H1 (cell line): ENCODE data around the gene MAP2K7. TPM values are rescaled to one million over a fixed set of nuclear protein-coding genes. Genes with fewer than 3 reads are reported as not detected.

Experiments used
- CTCF ChIA-PET: fragments of 300-600 bp; sonication (Branson Sonifier 250); formaldehyde crosslinking; loops from one replicate; lab custom pipeline; 2021; ENCODE audit not compliant: partially characterized antibody; lab: Charles Lee
- POLR2A ChIA-PET: fragments of 300-600 bp; sonication (Branson Sonifier 250); formaldehyde crosslinking; loops from one replicate; lab custom pipeline; 2021; ENCODE audit warnings: inconsistent platforms; ENCODE audit not compliant: partially characterized antibody; lab: Charles Lee
- DNase-seq, 2 experiments: peaks; one replicate each; pipeline versions ENCODE4 v3.0.0 to v3.0.0-alpha.2; 2010 to 2022; ENCODE audit warnings: low spot score in 2 of 2, low read depth in 1 of 2, mixed read lengths in 1 of 2
- FAIRE-seq: peaks from 2 replicates; lab custom pipeline; 2011; peaks lifted over from hg19 to GRCh38; lab: Jason Lieb, UNC
- H2AFZ ChIP-seq: 2 replicates; pipeline ENCODE4 v1.8.1; 2012; ENCODE audit warnings: low read length, inconsistent platforms
- H2AK5ac ChIP-seq: 2 replicates; pipeline ENCODE4 v1.6.1; 2013; ENCODE audit warnings: low read depth, low read length
- H2BK120ac ChIP-seq: replicated peaks from 2 replicates; pipeline ENCODE3; 2013; ENCODE audit warnings: low read depth, low read length, inconsistent platforms
- H2BK12ac ChIP-seq: 2 replicates; pipeline ENCODE4 v1.6.1; 2013; ENCODE audit warnings: low read depth, low read length
- H2BK15ac ChIP-seq: 2 replicates; pipeline ENCODE4 v1.6.1; 2013; ENCODE audit warnings: low read length
- H2BK20ac ChIP-seq: 2 replicates; pipeline ENCODE4 v1.6.1; 2013; ENCODE audit warnings: low read length
- H2BK5ac ChIP-seq: 2 replicates; pipeline ENCODE4 v1.6.1; 2013; ENCODE audit warnings: low read depth, low read length
- H3K14ac ChIP-seq: 2 replicates; pipeline ENCODE4 v1.6.1; 2013; ENCODE audit warnings: inconsistent platforms; ENCODE audit not compliant: insufficient read length
- H3K18ac ChIP-seq: 2 replicates; pipeline ENCODE4 v1.6.1; 2013; ENCODE audit warnings: low read length; ENCODE audit errors: extremely low read depth
- H3K23ac ChIP-seq: 2 replicates; pipeline ENCODE4 v1.6.1; 2013; ENCODE audit warnings: inconsistent platforms; ENCODE audit not compliant: insufficient read length
- H3K23me2 ChIP-seq: 2 replicates; pipeline ENCODE4 v1.6.1; 2013; ENCODE audit warnings: low read depth, low read length
- H3K27ac ChIP-seq: 2 replicates; pipeline ENCODE4 v1.6.1; 2011; ENCODE audit warnings: low read depth, low read length, inconsistent platforms
- H3K27me3 ChIP-seq, 4 experiments: replicated peaks in 1 of 4; 1 replicate in 1 of 4; 2 replicates in 3 of 4; pipeline versions ENCODE4 v1.6.1 to v1.8.1; 2011 to 2013; ENCODE audit warnings: low read length in 3 of 4, mild to moderate bottlenecking in 3 of 4, inconsistent platforms in 2 of 4, mixed read lengths in 2 of 4, moderate library complexity in 1 of 4; ENCODE audit not compliant: control insufficient read depth in 3 of 4, insufficient read depth in 3 of 4; ENCODE audit errors: extremely low read depth in 1 of 4
- H3K36me3 ChIP-seq, 4 experiments: 2 replicates each; pipeline versions ENCODE4 v1.6.1 to v1.8.1; 2011 to 2013; ENCODE audit warnings: mild to moderate bottlenecking in 4 of 4, low read length in 3 of 4, moderate library complexity in 2 of 4, control low read depth in 1 of 4, inconsistent platforms in 1 of 4; ENCODE audit not compliant: insufficient read depth in 4 of 4, control insufficient read depth in 2 of 4
- H3K4ac ChIP-seq: replicated peaks from 2 replicates; pipeline ENCODE3; 2013; ENCODE audit warnings: low read length, low read depth, mixed read lengths, inconsistent platforms; ENCODE audit not compliant: insufficient read length
- H3K4me1 ChIP-seq, 4 experiments: replicated peaks in 1 of 4; 1 replicate in 1 of 4; 2 replicates in 3 of 4; pipeline versions ENCODE4 v1.6.1 to v1.8.1; 2011 to 2013; ENCODE audit warnings: low read length in 3 of 4, inconsistent platforms in 2 of 4, mixed read lengths in 1 of 4; ENCODE audit not compliant: insufficient read depth in 4 of 4, control insufficient read depth in 3 of 4
- H3K4me2 ChIP-seq, 2 experiments: 2 replicates each; pipeline versions ENCODE4 v1.6.1 to v1.8.1; 2011 to 2013; ENCODE audit warnings: low read depth in 2 of 2, low read length in 2 of 2, control low read depth in 1 of 2, inconsistent platforms in 1 of 2, mild to moderate bottlenecking in 1 of 2; ENCODE audit not compliant: insufficient read depth in 1 of 2
- H3K4me3 ChIP-seq, 4 experiments: fragments of 200-600, 300-600 bp in 1 of 4; sonication (generic), shearing (Covaris generic), sonication (Bioruptor Twin) in 1 of 4; 2 replicates each; pipeline versions ENCODE4 v1.5.1 to v1.8.1; 2011 to 2016; ENCODE audit warnings: low read length in 4 of 4, low read depth in 3 of 4, control low read depth in 2 of 4, inconsistent platforms in 2 of 4, mild to moderate bottlenecking in 2 of 4, mixed read lengths in 1 of 4, moderate library complexity in 1 of 4; ENCODE audit not compliant: insufficient read depth in 2 of 4; ENCODE audit errors: extremely low read depth in 1 of 4
- H3K56ac ChIP-seq: replicated peaks from 2 replicates; pipeline ENCODE3; 2013; ENCODE audit warnings: low read depth, mild to moderate bottlenecking, mixed read lengths, low read length, inconsistent platforms; ENCODE audit not compliant: insufficient read length
- H3K79me1 ChIP-seq: 2 replicates; pipeline ENCODE4 v1.6.1; 2013; ENCODE audit warnings: low read depth, low read length, control low read depth
- H3K79me2 ChIP-seq, 2 experiments: 2 replicates each; pipeline versions ENCODE4 v1.6.1 to v1.8.1; 2012 to 2013; ENCODE audit warnings: low read length in 2 of 2, mild to moderate bottlenecking in 2 of 2, inconsistent platforms in 1 of 2; ENCODE audit not compliant: insufficient read depth in 2 of 2, control insufficient read depth in 1 of 2
- H3K9ac ChIP-seq, 4 experiments: replicated peaks in 1 of 4; 1 replicate in 1 of 4; 2 replicates in 3 of 4; pipeline versions ENCODE4 v1.6.1 to v1.8.1; 2011 to 2013; ENCODE audit warnings: low read depth in 3 of 4, low read length in 3 of 4, control low read depth in 2 of 4, mild to moderate bottlenecking in 2 of 4, moderate library complexity in 2 of 4, inconsistent platforms in 1 of 4; ENCODE audit errors: extremely low read depth in 1 of 4
- H3K9me3 ChIP-seq, 2 experiments: 2 replicates each; pipeline versions ENCODE4 v1.6.1 to v1.8.1; 2012 to 2013; ENCODE audit warnings: mild to moderate bottlenecking in 2 of 2, moderate library complexity in 2 of 2, control low read depth in 1 of 2, inconsistent platforms in 1 of 2, low read depth in 1 of 2, low read length in 1 of 2, mixed read lengths in 1 of 2; ENCODE audit not compliant: insufficient read depth in 2 of 2
- H4K20me1 ChIP-seq, 2 experiments: replicated peaks in 1 of 2; 2 replicates each; pipeline versions ENCODE3 to v1.8.1; 2011 to 2013; ENCODE audit warnings: inconsistent platforms in 2 of 2, low read length in 2 of 2, mild to moderate bottlenecking in 1 of 2; ENCODE audit not compliant: insufficient read depth in 2 of 2, control insufficient read depth in 1 of 2
- H4K5ac ChIP-seq: 2 replicates; pipeline ENCODE4 v1.6.1; 2013; ENCODE audit warnings: low read length, low read depth, mixed read lengths, inconsistent platforms; ENCODE audit not compliant: insufficient read length
- H4K8ac ChIP-seq: 2 replicates; pipeline ENCODE4 v1.8.0; 2013; ENCODE audit warnings: mild to moderate bottlenecking, moderate library complexity, low read length, inconsistent platforms; ENCODE audit not compliant: insufficient read depth; ENCODE audit errors: extremely low read depth
- H4K91ac ChIP-seq: replicated peaks from 2 replicates; pipeline ENCODE3; 2013; ENCODE audit warnings: low read length, mixed read lengths, inconsistent platforms; ENCODE audit not compliant: insufficient read length
- BRCA1 ChIP-seq: IDR thresholded peaks from 2 replicates; pipeline ENCODE4 v1.6.1; 2012; ENCODE audit warnings: low read depth, low read length, improper control_type of control experiment
- CBX8 ChIP-seq: fragments of 300-800, 300-1000 bp; sonication (generic); IDR thresholded peaks from 2 replicates; pipeline ENCODE4 v1.7.1; 2016; ENCODE audit warnings: low read depth, low read length, borderline replicate concordance
- CHD2 ChIP-seq: IDR thresholded peaks from 2 replicates; pipeline ENCODE4 v1.6.1; 2012; ENCODE audit warnings: low read length, improper control_type of control experiment
- CREB1 ChIP-seq: IDR thresholded peaks from 2 replicates; pipeline ENCODE4 v1.6.1; 2012; ENCODE audit warnings: inconsistent platforms
- EP300 ChIP-seq, 2 experiments: IDR thresholded peaks; 1 replicate in 1 of 2; 2 replicates in 1 of 2; pipeline ENCODE4 v1.6.1; 2011 to 2012; ENCODE audit warnings: low read depth in 2 of 2, low read length in 2 of 2, mild to moderate bottlenecking in 2 of 2, borderline replicate concordance in 1 of 2, inconsistent platforms in 1 of 2, moderate library complexity in 1 of 2
- EZH2 ChIP-seq: fragments of 200-600 bp; sonication (generic); IDR thresholded peaks from 2 replicates; pipeline ENCODE4 v1.7.1; 2012; ENCODE audit warnings: low read depth, mild to moderate bottlenecking, moderate library complexity, low read length, inconsistent platforms; ENCODE audit not compliant: severe bottlenecking
- FOSL1 ChIP-seq: IDR thresholded peaks from 2 replicates; pipeline ENCODE4 v1.6.1; 2011; ENCODE audit warnings: mild to moderate bottlenecking, low read depth, low read length, moderate library complexity; ENCODE audit not compliant: insufficient read depth
- KDM4A ChIP-seq: IDR thresholded peaks from one replicate; pipeline ENCODE4 v1.7.1; 2012; ENCODE audit warnings: low read depth, mild to moderate bottlenecking, moderate library complexity, low read length, inconsistent platforms; ENCODE audit not compliant: severe bottlenecking
- PHF8 ChIP-seq: fragments of 200-600 bp; sonication (generic); conservative IDR thresholded peaks from 2 replicates; pipeline ENCODE4 v1.7.1; 2012; ENCODE audit warnings: low read depth, mild to moderate bottlenecking, inconsistent platforms, low read length, moderate library complexity
- RAD21 ChIP-seq, 2 experiments: IDR thresholded peaks in 1 of 2; conservative IDR thresholded peaks in 1 of 2; 2 replicates each; pipeline ENCODE4 v1.6.1; 2011; ENCODE audit warnings: low read depth in 2 of 2, low read length in 2 of 2, improper control_type of control experiment in 1 of 2, inconsistent platforms in 1 of 2, mild to moderate bottlenecking in 1 of 2, moderate library complexity in 1 of 2
- SIN3A ChIP-seq, 2 experiments: IDR thresholded peaks in 1 of 2; conservative IDR thresholded peaks in 1 of 2; 2 replicates each; pipeline ENCODE4 v1.6.1; 2011 to 2012; ENCODE audit warnings: low read length in 2 of 2, improper control_type of control experiment in 1 of 2, low read depth in 1 of 2, mild to moderate bottlenecking in 1 of 2
- SUZ12 ChIP-seq: fragments of 200-600 bp; sonication (generic); IDR thresholded peaks from 2 replicates; pipeline ENCODE4 v1.6.1; 2012; ENCODE audit warnings: mild to moderate bottlenecking, inconsistent platforms, low read length, moderate library complexity, mixed read lengths
- TBP ChIP-seq: IDR thresholded peaks from 2 replicates; pipeline ENCODE4 v1.6.1; 2011; ENCODE audit warnings: low read depth, low read length, improper control_type of control experiment
- YY1 ChIP-seq: IDR thresholded peaks from 2 replicates; pipeline ENCODE4 v1.6.1; 2011; ENCODE audit warnings: low read depth, mild to moderate bottlenecking, low read length
- WGBS, 2 experiments: shearing (Covaris generic) in 1 of 2; methylation state at CpG; one replicate each; pipeline versions ENCODE4 v1.1.6 to v1.1.7; 2013 to 2015; ENCODE audit warnings: low lambda C conversion rate in 2 of 2, mixed read lengths in 2 of 2, inconsistent platforms in 1 of 2, low coverage in 1 of 2, missing lambda C conversion rate in 1 of 2; ENCODE audit not compliant: insufficient replicate concordance in 2 of 2, insufficient coverage in 1 of 2, insufficient read length in 1 of 2; ENCODE audit errors: extremely low coverage in 1 of 2, missing lambda C conversion rate in 1 of 2; 5-methylcytosine and 5-hydroxymethylcytosine counted together
- polyA plus RNA-seq, 7 experiments: library from polyadenylated mRNA; depleted of rRNA in 3 of 7; stranded (reverse) in 5 of 7; unstranded in 2 of 7; fragments of >200 nt in 5 of 7; fragments of 200-250 nt in 2 of 7; gene quantifications; 1 replicate in 5 of 7; 2 replicates in 1 of 7; 4 replicates in 1 of 7; pipeline versions ENCODE4 v1.2.1 to v1.2.3, GENCODE V29; 2011 to 2013; ENCODE audit warnings: missing spikeins in 2 of 7, mixed read lengths in 2 of 7
- total RNA-seq: library from RNA; stranded (reverse); fragmentation: NEBNext Ultra II Directional; extraction: Animal tissue kit (Norgen Biotek cat#: 25700); gene quantifications from 2 replicates; pipeline ENCODE4 v1.2.1, GENCODE V29; 2021

Gene MAP2K7
- total and polyA plus RNA-seq, 2 of the 8 experiments (the other 6 are each of a cell fraction or from before 2014, with no cell fraction given): 8.9 to 38.3 TPM

GRCh38 chr19:7907122-7907521 lies 3.4 kb downstream of the MAP2K7 start:
- no peak overlapping the region for H2BK12ac ChIP-seq
- no peak overlapping the region for H3K23ac ChIP-seq
- peak overlapping the region; percentile 83; the same call in 1 of the 2 replicates for H4K8ac ChIP-seq
- H2BK5ac ChIP-seq: no peak overlapping the region
- no peak overlapping the region for H3K18ac ChIP-seq
- H3K27me3 ChIP-seq: no peaks in the 10 kb centered on the region
- H2BK120ac ChIP-seq: no peak overlapping the region
- H2BK20ac ChIP-seq: no peak overlapping the region
- H3K36me3 ChIP-seq: peaks cover 5 to 23% (median 15%) of the 10 kb centered on the region in 4 experiments; a peak in 5 of 8 replicates
- H3K27ac ChIP-seq: no peak overlapping the region
- H2AK5ac ChIP-seq: no peak overlapping the region
- H4K91ac ChIP-seq: no peak overlapping the region
- peaks cover 0 to 13% (median 7%) of the 10 kb centered on the region in 4 experiments; a peak in 5 of 7 replicates for H3K4me1 ChIP-seq
- POLR2A ChIA-PET: no interaction called here
- CTCF ChIA-PET: interaction anchor here (0.6 to 1.8 kb wide), 2 partner anchors 10 to 61 kb away, joined by 3 to 12 read pairs; no protein-coding TSS in a partner anchor
- peaks cover 13% of the 10 kb centered on the region for H3K23me2 ChIP-seq
- no peak overlapping the region for H4K5ac ChIP-seq
- peaks cover 0 to 22% of the 10 kb centered on the region in 2 experiments; a peak in 2 of 4 replicates for H3K79me2 ChIP-seq
- DNase-seq (no peak), FAIRE-seq (no peak)
- no peak overlapping the region for H2BK15ac ChIP-seq
- no peaks in the 10 kb centered on the region for H3K9me3 ChIP-seq
- no peak overlapping the region for H2AFZ ChIP-seq
- peaks cover 11% of the 10 kb centered on the region for H3K79me1 ChIP-seq
- WGBS, 2 experiments: 99% methylated on average over 17 of the region's 19 CpGs; no CpG with 5 or more reads in 1 of the 2 experiments
- no peak overlapping the region for H3K9ac ChIP-seq
- no peak overlapping the region for H3K4ac ChIP-seq
- no peak overlapping the region for H3K14ac ChIP-seq
- H3K56ac ChIP-seq: no peak overlapping the region
- H3K4me3 ChIP-seq: no peak overlapping the region
- no peak overlapping the region for H3K4me2 ChIP-seq
- H4K20me1 ChIP-seq: peaks cover 4 to 18% of the 10 kb centered on the region in 2 experiments
- TF ChIP-seq CREB1: no peak
- no peak for TF ChIP-seq RAD21 (IDR thresholded peaks at IDR 0.05 in 1 of 2, conservative IDR thresholded peaks at IDR 0.05 in 1 of 2; ENCODE audit: low read depth in 2 of 2, low read length in 2 of 2)
- TF ChIP-seq TBP: no peak
- no peak for TF ChIP-seq FOSL1
- no peak for TF ChIP-seq EZH2
- TF ChIP-seq BRCA1: no peak
- no peak for TF ChIP-seq PHF8
- no peak for TF ChIP-seq SIN3A (conservative IDR thresholded peaks at IDR 0.05 in 1 of 2, IDR thresholded peaks at IDR 0.05 in 1 of 2; ENCODE audit: low read depth in 1 of 2, low read length in 2 of 2)
- TF ChIP-seq CBX8: no peak
- TF ChIP-seq SUZ12: no peak
- no peak for TF ChIP-seq EP300 (IDR thresholded peaks at IDR 0.05; ENCODE audit: borderline replicate concordance in 1 of 2, low read depth in 2 of 2, low read length in 2 of 2)
- TF ChIP-seq YY1: no peak
- no peak for TF ChIP-seq KDM4A
- no peak for TF ChIP-seq CHD2
